Right ventricle myocardium inferior (tissue), 1 donor: ENCODE results near the gene ZNF830. TPM values are rescaled to one million over a fixed set of nuclear protein-coding genes. Genes with fewer than 3 reads are reported as not detected.
"Not testable (repeated sequence)": the region's sequence is repeated elsewhere in the genome, so short reads cannot be mapped to it uniquely, and the experiment has no call there.

ENCODE experiments used
- ATAC-seq: fragments of 200-7000 bp; cut with Tn5 transposase; one replicate; pipeline ENCODE4 v1.9.1; 2020; ENCODE audit warnings: mild to moderate bottlenecking, moderate library complexity
- DNase-seq: peaks from one replicate; pipeline ENCODE4 v3.0.0; 2021; ENCODE audit errors: missing footprints
- intact Hi-C: fragments of 100-400 bp; cut with DNase I; formaldehyde crosslinking; loops from one replicate; pipeline ENCODE4 v1.11.0; 2022
- total RNA-seq: library from RNA; stranded (reverse); fragmentation: NEBNext Ultra II Directional; extraction: Animal tissue kit (Norgen Biotek cat#: 25700); gene quantifications from one replicate; pipeline ENCODE4 v1.2.1, GENCODE V29; 2021
- donor health status: DM: no; HTN: yes; CAD: no; lungs with severe emphysema.

The ZNF830 gene
- total RNA-seq, 1 donor from 2014 or later, result 9.8 TPM

- no peak for DNase-seq
- no peak for ATAC-seq
- intact Hi-C loops, result no loop called here
These were observed 25.9 kb downstream of the ZNF830 start for GRCh38 chr17:34987232-34987631.

- DNase-seq (no peak), ATAC-seq (no peak)
- intact Hi-C loops, result no loop called here
These were observed 27.3 kb downstream of the ZNF830 start for GRCh38 chr17:34988644-34989043.

GRCh38 chr17:34989473-34989872, 28.1 kb downstream of the ZNF830 start:
- no peak for ATAC-seq
- no peak for DNase-seq
- intact Hi-C loops, result no loop called here

- ATAC-seq, result peak; percentile 57
- intact Hi-C loops, result no loop called here
- no peak for DNase-seq
These were observed 29.6 kb downstream of the ZNF830 start for GRCh38 chr17:34990921-34991365.

- ATAC-seq (no peak), DNase-seq (no peak)
- intact Hi-C loops, result no loop called here
These were observed 30.3 kb downstream of the ZNF830 start for GRCh38 chr17:34991606-34992005.

- ATAC-seq (no peak), DNase-seq (no peak)
- intact Hi-C loops, result no loop called here
These were observed 31.7 kb downstream of the ZNF830 start for GRCh38 chr17:34993031-34993430.

- intact Hi-C loops, result loop anchor here (1.0 kb wide), 1 partner anchor 123 kb away; the partner anchor contains the start of gene RAD51D
- no peak for DNase-seq
- ATAC-seq, result no peak
These were observed 35.3 kb downstream of the ZNF830 start for GRCh38 chr17:34996422-34997285.

- DNase-seq, result no peak
- intact Hi-C loops, result loop anchor here (1.0 kb wide), 1 partner anchor 122 kb away; the partner anchor contains the start of gene RAD51D
- peak; percentile 71 for ATAC-seq
These were observed 36.1 kb downstream of the ZNF830 start for GRCh38 chr17:34997355-34997862.

GRCh38 chr17:34998205-34998604, 36.9 kb downstream of the ZNF830 start:
- peak; percentile 83 for ATAC-seq
- DNase-seq, result peak; percentile 89
- intact Hi-C loops, result loop anchor here (1.0 kb wide), 2 partner anchors 65 to 91 kb away; partner anchors contain the start of gene RFFL

- DNase-seq (no peak), ATAC-seq (no peak)
- intact Hi-C loops, result no loop called here
These were observed 38.1 kb downstream of the ZNF830 start for GRCh38 chr17:34999456-34999855.

- ATAC-seq, intact Hi-C loops, DNase-seq: not testable (repeated sequence)
These were observed 39.6 kb downstream of the ZNF830 start for GRCh38 chr17:35000965-35001364.

GRCh38 chr17:35001549-35001948, 40.2 kb downstream of the ZNF830 start:
- no peak for DNase-seq
- intact Hi-C loops, result no loop called here
- no peak for ATAC-seq

- peak; percentile 87 for ATAC-seq
- DNase-seq, result peak; percentile 81
- intact Hi-C loops, result loop anchor here (2.0 kb wide), 1 partner anchor 20 kb away; no protein-coding TSS in a partner anchor
These were observed 41.7 kb downstream of the ZNF830 start for GRCh38 chr17:35002876-35003551.

- intact Hi-C loops, result loop anchor here (2.0 kb wide), 1 partner anchor 19 kb away; no protein-coding TSS in a partner anchor
- ATAC-seq (no peak), DNase-seq (no peak)
These were observed 42.4 kb downstream of the ZNF830 start for GRCh38 chr17:35003778-35004177.

GRCh38 chr17:35006345-35006744, 45.0 kb downstream of the ZNF830 start:
- no peak for DNase-seq
- intact Hi-C loops, result no loop called here
- no peak for ATAC-seq

GRCh38 chr17:35006961-35007360, 45.6 kb downstream of the ZNF830 start:
- no peak for ATAC-seq
- no peak for DNase-seq
- intact Hi-C loops, result no loop called here

GRCh38 chr17:35010093-35010492, 48.8 kb downstream of the ZNF830 start:
- intact Hi-C loops, result no loop called here
- ATAC-seq (no peak), DNase-seq (no peak)

- ATAC-seq, result no peak
- DNase-seq, result no peak
- intact Hi-C loops, result no loop called here
These were observed 50.4 kb downstream of the ZNF830 start for GRCh38 chr17:35011671-35012216.
